Measurements from ENCODE around the gene CDK18.

The CDK18 gene

DNA sequence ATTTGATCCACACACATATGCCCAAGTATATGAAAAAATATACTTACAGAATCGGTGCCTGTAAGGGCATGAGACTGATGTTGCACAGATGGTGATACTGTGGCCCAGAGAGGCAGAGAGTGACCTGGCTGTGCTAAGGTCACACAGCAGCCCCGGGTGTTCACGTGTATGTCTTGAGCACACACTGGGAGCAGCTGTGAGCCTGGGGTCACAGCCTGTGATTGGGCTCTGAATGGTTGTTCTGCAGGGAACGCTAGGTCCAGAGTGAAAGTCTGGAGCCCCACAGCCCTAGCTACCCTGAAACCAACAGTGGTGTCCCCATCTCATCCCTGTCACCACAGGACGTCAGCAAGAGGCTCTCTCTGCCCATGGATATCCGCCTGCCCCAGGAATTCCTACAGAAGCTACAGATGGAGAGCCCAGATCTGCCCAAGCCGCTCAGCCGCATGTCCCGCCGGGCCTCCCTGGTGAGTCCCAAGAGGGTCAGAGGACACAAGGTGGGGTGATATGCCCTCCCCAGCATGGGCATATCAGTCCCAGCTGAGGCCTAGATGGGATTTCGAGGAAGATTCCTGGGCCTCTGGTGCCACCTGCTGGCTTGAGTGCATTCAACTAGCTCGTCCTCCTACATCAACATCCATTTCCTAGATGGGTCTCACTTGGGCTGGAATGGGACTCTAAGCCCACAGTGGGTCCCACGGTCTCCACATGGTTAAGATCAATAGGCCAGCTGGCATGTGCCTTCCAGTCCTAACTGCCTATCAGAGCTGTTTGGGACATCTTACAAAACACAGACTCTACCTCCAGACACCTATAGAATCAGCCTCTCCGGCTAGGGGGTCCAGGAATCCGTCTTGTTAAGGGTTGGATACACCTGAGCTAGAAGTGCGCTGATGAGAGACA lies 19.7 kb downstream of the CDK18 start:
- TF ChIP-seq, protein P1, sequence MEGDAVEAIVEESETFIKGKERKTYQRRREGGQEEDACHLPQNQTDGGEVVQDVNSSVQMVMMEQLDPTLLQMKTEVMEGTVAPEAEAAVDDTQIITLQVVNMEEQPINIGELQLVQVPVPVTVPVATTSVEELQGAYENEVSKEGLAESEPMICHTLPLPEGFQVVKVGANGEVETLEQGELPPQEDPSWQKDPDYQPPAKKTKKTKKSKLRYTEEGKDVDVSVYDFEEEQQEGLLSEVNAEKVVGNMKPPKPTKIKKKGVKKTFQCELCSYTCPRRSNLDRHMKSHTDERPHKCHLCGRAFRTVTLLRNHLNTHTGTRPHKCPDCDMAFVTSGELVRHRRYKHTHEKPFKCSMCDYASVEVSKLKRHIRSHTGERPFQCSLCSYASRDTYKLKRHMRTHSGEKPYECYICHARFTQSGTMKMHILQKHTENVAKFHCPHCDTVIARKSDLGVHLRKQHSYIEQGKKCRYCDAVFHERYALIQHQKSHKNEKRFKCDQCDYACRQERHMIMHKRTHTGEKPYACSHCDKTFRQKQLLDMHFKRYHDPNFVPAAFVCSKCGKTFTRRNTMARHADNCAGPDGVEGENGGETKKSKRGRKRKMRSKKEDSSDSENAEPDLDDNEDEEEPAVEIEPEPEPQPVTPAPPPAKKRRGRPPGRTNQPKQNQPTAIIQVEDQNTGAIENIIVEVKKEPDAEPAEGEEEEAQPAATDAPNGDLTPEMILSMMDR (IDR thresholded peaks at IDR 0.05) = peak; percentile 90

DNA sequence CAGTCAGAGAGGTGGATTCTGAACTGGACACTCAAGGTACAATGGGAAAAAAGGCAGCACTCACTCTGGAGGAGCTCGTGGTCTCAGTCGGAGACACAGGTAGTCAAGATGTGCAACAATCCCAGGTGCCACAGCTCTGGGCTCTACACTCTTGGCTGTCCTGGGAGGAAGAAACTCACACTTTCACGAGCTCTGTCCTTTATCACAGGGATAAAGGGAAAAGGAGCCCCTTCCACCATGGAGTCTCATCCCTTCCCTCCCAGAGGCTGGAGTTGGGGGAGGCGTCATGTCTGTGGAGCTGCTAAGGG lies 20.3 kb downstream of the CDK18 start:
- TF ChIP-seq, protein P1 (IDR thresholded peaks at IDR 0.05) = no peak

DNA sequence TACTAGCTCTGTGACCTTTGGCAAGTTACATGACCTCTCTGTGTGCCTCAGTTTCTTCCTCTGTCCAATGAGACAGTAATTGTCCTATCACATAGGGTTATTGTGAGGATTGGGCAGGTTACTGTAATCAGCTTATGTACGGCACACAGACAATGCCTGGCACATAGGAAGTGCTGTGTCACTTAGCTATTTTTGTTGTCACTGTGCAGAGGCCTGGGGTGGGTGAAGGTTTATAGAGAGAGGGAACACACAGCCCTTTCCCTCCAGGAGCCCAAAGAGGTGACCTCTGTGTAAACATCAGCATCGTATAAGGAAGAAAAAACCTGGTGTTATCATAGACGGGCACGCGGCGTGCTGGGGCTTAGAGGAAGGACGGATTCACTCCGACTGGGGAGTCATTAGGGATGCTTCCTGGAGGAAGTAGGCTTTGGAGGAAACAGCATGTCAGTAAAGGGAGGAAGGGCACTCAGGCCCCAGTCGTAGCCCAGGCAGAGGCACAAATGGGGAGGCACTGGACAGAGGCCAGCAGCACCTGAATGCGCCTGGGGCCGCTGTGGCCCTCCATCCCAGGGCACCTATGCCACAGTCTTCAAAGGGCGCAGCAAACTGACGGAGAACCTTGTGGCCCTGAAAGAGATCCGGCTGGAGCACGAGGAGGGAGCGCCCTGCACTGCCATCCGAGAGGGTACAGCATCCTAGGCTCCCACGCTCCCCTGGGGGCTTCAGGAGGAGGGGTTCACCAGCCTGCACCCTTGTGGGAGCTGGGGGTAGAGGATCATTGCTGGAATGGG lies 21.2 kb downstream of the CDK18 start:
- TF ChIP-seq, protein P1 (IDR thresholded peaks at IDR 0.05) = no peak

DNA sequence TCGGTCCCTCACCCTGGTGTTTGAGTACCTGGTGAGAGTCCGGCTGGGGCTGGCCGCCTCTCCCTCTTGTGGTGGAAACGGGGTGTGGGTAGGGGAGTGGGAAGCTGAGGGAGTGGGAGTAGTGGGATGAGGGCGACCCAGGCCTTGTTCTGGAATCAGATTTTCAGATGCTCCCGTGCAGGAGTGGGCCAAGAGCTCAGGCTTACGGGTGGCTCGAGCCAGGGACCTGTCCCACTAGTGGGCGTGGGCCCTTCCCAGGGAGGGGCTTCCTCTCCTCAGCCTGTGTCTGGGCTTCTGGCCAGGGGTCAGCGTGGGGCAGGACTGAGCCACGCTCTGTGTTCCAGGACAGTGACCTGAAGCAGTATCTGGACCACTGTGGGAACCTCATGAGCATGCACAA lies 22.0 kb downstream of the CDK18 start:
- TF ChIP-seq, protein P1 (IDR thresholded peaks at IDR 0.05) = no peak

DNA sequence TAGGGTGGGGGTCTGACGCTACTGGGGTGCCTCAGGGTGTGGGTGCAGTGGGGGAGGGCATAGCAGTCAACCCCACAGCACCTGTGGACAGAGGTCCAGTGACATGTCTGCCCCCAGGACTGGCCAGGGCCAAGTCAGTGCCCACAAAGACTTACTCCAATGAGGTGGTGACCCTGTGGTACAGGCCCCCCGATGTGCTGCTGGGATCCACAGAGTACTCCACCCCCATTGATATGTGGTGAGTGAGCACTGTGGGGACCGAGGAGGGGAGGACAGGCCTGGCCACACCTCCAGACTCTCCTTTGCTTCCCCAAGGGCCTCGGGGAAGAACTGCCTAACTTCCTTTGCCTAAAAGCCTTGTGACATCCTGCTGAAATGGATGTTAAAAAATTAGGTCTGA lies 23.5 kb downstream of the CDK18 start:
- TF ChIP-seq, protein P1 (IDR thresholded peaks at IDR 0.05) = no peak

DNA sequence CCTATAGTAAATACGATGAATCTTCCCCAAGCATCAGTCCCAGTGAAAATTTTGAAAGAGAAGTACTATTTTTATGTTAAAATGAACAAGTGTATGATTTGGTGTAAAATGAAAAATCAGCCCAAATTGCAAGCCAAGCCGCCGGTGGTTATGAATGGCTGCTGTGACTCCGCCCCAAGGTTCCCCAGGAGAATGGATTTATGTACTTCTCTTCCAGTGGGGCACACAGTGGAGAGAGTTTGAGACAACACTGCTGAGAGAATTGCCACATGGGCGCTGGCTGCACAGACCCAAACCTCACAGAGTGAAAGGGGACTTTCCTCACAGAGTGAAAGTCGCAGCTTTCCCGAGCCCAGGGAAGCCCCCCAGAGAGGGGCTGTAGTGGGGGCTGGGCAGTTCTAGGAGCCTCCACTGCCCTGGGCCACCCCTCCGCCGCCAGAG lies 24.0 kb downstream of the CDK18 start:
- TF ChIP-seq, protein P1 (IDR thresholded peaks at IDR 0.05) = no peak

DNA sequence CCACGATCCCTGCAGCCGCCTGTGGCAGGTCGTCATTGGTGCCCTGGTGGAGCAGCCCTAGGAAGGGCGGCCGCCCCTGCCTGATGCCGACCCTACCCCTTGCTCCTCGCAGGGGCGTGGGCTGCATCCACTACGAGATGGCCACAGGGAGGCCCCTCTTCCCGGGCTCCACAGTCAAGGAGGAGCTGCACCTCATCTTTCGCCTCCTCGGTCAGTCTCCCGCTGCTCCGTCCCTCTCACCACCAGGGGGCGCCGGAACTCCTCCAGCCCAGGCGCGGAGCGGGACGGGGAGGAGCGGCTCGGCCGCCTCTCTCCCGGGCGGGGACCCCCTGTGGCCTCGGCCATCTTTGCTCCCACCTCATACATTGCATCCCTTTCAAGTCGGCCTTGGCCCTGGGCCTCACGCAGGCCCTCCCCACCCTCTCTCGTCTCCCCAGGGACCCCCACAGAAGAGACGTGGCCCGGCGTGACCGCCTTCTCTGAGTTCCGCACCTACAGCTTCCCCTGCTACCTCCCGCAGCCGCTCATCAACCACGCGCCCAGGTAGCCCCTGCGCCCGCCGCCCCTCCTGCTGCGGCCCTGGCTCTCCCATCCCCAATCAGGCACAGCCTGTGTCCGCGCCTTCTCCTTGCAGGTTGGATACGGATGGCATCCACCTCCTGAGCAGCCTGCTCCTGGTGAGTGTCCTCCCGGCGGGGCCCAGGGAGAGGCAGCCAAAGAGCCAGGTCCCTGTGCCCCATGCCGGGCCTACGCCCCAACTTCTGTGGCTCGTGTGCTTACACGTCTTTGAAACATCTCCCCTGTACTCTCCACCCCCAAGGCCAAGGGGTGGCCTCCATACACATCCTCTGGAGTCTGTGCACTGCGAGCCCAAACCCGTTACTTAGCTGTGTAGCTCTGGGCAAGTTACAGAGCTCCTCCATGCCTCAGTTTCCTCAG lies 24.7 kb downstream of the CDK18 start:
- TF ChIP-seq, protein P1 (IDR thresholded peaks at IDR 0.05) = peak; percentile 98

All from LNCAP (cell line).